Measurements from ENCODE around the gene ZNF654. TPM values are rescaled to one million over a fixed set of nuclear protein-coding genes. Genes with fewer than 3 reads are reported as not detected.
A peak's percentile ranks its signal among the peaks of the same experiment; 100 is the strongest.
"Not testable (repeated sequence)": the region's sequence is repeated elsewhere in the genome, so short reads cannot be mapped to it uniquely, and the experiment has no call there.

Gene ZNF654
- 6.9 TPM for polyA plus RNA-seq (2012; ENCODE audit: insufficient read depth, insufficient read length)

GRCh38 chr3:88058581-88059379 lies at the start of gene ZNF654, which contains the start of gene CGGBP1:
Gene ZNF654, plus strand, starts transcription at chr3:88059255. Its CDS starts 65 bp downstream, at chr3:88059320.
Gene CGGBP1, minus strand, starts transcription at chr3:88059005. Its CDS starts 3,029 bp downstream, at chr3:88055976.
- peak within 1 kb of the TSS; percentile 90 for H3K4me3 ChIP-seq (ENCODE audit: low read length)
- DNase-seq (ENCODE audit: low read depth, low spot score), result peak; percentile 98

DNA sequence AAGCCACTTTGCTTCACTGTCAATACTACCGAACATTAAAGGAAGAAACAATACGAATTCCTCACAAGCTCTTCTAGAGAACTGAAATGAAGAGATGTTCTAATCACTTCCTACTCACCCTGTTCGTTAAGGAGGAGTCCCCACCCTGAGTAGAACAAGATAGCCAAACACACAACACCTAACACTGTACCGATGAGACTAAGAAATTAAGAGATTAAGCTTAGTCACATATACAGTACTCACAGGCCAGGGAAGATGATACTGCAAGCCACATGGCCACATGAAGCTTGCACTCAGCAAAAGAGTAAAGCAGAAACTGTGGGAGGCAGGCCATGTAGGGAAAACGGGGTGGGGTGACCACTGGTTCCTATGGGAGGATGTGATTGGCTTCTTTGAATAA lies 48.2 kb upstream of the ZNF654 start:
- DNase-seq (ENCODE audit: low read depth, low spot score), result no peak
- H3K4me3 ChIP-seq (ENCODE audit: low read length), result no peak overlapping the region

DNA sequence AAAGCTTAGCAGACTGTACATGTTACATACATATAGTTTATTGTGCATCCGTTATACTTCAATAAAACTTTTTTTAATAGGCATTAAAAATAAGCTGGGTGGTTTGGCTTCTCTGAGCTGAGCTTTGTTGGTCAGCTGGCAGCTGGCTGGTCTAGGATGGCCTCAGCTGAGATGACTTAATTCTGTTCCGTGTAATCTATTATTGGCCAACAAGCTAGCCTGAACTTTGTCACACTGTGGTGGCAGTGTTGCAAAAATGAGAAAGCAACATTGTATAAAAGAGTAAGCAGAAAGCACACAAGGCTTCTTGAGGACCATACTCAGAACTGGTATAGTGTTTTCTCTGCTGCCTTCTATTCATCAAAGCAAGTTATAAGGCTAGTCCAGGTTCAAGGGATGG lies 45.5 kb upstream of the ZNF654 start:
- no peak overlapping the region for H3K4me3 ChIP-seq (ENCODE audit: low read length)
- DNase-seq (ENCODE audit: low read depth, low spot score), result no peak

DNA sequence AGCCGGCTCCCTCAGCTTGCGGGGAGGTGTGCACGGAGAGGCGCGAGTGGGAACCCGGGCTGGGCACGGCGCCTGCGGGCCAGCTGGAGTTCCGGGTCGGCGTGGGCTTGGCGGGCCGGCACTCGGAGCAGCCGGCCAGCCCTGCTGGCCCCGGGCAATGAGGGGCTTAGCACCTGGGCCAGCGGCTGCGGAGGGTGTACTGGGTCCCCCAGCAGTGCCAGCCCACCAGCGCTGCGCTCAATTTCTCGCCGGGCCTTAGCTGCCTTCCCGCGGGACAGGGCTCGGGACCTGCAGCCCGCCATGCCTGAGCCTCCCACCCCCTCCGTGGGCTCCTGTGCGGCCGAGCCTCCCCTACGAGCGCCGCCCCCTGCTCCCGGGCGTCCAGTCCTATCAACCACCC lies 43.4 kb upstream of the ZNF654 start:
- DNase-seq (ENCODE audit: low read depth, low spot score); H3K4me3 ChIP-seq (ENCODE audit: low read length): not testable (repeated sequence)

GRCh38 chr3:88019024-88019423 lies 40.0 kb upstream of the ZNF654 start:
- peak; percentile 77 for DNase-seq (ENCODE audit: low read depth, low spot score)

DNA sequence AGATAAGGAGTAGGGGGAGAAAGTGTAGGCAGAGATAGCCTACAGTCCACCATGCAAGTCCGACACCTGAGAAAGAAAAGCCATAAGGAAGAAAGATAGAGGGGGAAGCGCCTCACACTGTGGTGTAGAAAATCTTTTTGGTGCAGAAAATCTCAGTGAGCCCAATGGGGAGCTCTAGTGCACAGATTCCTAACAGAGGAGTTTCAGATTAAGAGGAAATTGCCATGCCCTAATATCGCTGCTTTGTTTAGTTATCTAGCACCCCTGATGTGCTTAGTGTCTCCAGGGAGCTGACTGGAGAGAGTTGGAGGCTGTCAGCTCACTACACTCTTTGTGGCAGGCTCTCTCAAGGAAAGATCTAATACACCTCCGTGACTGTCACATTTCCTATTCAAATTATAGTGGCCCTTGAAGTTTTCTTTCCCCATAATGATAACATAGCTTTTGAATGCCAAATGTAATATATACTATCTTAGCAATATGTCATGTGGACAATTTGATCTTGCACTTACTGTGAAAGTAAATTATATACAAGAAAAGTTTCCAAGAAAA lies 34.0 kb upstream of the ZNF654 start:
- H3K4me3 ChIP-seq (ENCODE audit: low read length), result no peak overlapping the region
- DNase-seq (ENCODE audit: low read depth, low spot score), result no peak

More at GRCh38 chr3:88019024-88019423, 40.0 kb upstream of the ZNF654 start:
- no peak overlapping the region for H3K4me3 ChIP-seq (ENCODE audit: low read length)

DNA sequence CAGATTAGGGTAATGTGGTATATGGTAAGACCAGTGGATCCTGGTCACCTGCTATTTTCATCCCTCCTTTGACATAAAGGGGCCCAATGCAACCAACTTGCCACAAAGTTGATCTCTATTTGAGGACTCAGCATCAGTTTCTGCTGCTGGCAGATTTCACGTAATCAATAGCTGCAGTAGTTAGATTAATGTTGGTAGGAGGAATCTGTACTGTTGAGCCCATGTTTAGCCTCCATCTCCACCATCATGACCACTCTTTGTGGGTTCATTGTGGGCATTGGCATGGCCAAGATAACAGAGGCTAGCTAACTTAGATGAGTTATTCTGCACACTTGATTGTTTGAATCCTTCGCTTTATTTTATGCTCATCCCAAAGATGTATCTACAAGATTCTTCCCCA lies 30.2 kb upstream of the ZNF654 start:
- DNase-seq (ENCODE audit: low read depth, low spot score), result no peak
- H3K4me3 ChIP-seq (ENCODE audit: low read length), result no peak overlapping the region

- no peak overlapping the region for H3K4me3 ChIP-seq (ENCODE audit: low read length)
- no peak for DNase-seq (ENCODE audit: low read depth, low spot score)
Observed at GRCh38 chr3:88030210-88030609, 28.8 kb upstream of the ZNF654 start.

GRCh38 chr3:88031642-88032077 lies 27.4 kb upstream of the ZNF654 start:
- peak; percentile 58 for DNase-seq (ENCODE audit: low read depth, low spot score)
- peak overlapping the region; percentile 53 for H3K4me3 ChIP-seq (ENCODE audit: low read length)

GRCh38 chr3:88032245-88032644 lies 26.8 kb upstream of the ZNF654 start:
- H3K4me3 ChIP-seq (ENCODE audit: low read length), result peak overlapping the region; percentile 53

GRCh38 chr3:88033079-88033478 lies 26.0 kb upstream of the ZNF654 start:
- no peak overlapping the region for H3K4me3 ChIP-seq (ENCODE audit: low read length)
- DNase-seq (ENCODE audit: low read depth, low spot score), result no peak

More at GRCh38 chr3:88032245-88032644, 26.8 kb upstream of the ZNF654 start:
- DNase-seq (ENCODE audit: low read depth, low spot score), result no peak

GRCh38 chr3:88033808-88034207 lies 25.2 kb upstream of the ZNF654 start:
- no peak for DNase-seq (ENCODE audit: low read depth, low spot score)
- H3K4me3 ChIP-seq (ENCODE audit: low read length), result no peak overlapping the region

DNA sequence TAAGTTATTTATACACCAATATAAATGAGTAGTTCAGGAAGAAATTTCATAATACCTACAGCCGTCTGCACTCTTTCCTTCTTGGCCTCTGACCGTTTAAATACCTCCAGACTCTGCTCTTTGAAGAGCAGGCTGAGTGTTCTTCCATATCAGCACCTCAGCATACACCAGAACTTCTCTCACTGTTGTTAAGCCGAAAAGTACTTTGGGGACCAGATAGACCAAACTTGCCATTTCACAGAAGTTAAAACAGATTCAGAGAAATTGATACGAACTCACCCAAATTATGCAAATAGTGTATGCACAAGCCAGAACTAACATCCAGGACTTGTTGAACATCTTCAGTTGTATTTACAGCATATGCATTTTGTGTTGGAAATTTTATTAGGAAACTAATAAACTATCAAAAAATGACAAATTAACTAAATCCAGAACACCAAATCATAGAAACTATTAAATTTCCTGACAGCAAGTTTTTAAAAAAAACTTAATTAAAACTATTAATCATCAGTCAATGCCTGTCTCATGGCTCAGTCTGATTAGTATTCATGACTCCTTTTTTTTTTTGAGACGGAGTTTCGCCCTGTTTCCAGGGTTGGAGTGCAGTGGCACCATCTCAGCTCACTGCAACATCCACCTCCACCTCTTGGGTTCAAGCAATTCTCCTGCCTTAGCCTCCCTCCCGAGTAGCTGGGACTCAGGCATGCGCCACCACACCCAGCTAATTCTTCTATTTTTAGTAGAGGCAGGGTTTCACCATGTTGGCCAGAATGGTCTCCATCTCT lies 24.4 kb upstream of the ZNF654 start:
- no peak overlapping the region for H3K4me3 ChIP-seq (ENCODE audit: low read length)
- DNase-seq (ENCODE audit: low read depth, low spot score), result no peak

DNA sequence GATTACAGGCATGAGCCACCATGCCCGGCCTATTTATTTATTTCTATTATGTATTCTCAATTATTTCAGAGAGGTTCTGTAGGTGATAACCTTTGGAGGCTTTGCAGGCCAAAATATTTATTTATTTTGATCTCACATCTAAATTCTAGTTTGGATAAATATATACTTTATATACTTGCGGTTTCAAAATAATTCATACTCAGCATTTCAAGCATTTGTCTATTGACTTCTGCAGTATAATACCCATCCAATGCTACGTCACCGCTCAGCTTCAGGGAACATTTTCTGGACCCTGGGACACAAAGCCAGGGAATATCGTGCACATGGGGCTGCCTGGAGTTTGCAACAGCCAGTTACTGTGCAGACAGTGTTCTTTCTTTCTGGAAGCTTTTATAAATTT lies 22.8 kb upstream of the ZNF654 start:
- H3K4me3 ChIP-seq (ENCODE audit: low read length), result no peak overlapping the region
- no peak for DNase-seq (ENCODE audit: low read depth, low spot score)

DNA sequence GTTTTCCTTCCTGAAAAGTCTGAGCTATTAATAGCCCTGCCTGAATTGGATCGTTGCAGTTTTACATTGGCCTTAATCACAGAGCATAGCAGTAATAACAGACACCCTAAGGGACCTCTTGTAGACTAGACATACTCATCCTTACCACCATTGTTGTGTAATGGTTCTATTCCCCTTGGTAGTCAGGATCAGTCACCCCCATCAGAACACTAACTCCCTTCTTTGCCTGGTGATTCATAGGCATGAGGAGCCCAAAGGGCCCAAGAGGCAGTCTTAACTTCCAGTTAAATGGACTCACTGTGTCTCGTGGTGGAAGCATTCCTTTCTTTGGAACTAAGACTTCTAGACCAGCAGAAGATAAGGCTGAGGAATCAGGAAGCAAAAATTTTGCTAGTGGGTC lies 20.5 kb upstream of the ZNF654 start:
- DNase-seq (ENCODE audit: low read depth, low spot score), result no peak
- no peak overlapping the region for H3K4me3 ChIP-seq (ENCODE audit: low read length)

DNA sequence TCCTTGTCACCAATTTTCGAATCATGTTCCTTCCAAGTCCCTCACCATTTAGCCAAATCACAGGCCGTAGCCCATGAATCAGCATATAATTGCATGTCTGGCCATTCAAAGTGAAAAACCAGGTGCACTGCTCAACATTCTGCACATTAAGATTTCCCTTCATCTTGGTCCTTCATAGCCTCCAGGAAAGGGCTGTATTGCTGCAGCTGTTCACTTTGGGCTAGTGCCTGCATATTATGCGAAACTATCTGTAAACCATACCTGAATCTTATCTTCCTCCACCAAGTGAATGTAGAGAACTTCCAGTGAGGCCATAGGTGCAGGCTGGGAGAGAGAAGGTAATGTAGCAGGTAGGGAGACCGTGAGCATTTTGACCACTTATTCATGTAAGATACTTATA lies 18.5 kb upstream of the ZNF654 start:
- no peak overlapping the region for H3K4me3 ChIP-seq (ENCODE audit: low read length)
- no peak for DNase-seq (ENCODE audit: low read depth, low spot score)

GRCh38 chr3:88041005-88041404 lies 18.1 kb upstream of the ZNF654 start:
- H3K4me3 ChIP-seq (ENCODE audit: low read length), result no peak overlapping the region
- DNase-seq (ENCODE audit: low read depth, low spot score), result no peak

- no peak overlapping the region for H3K4me3 ChIP-seq (ENCODE audit: low read length)
- DNase-seq (ENCODE audit: low read depth, low spot score), result no peak
Observed at GRCh38 chr3:88044411-88044810, 14.6 kb upstream of the ZNF654 start.

- H3K4me3 ChIP-seq (ENCODE audit: low read length), result no peak overlapping the region
- DNase-seq (ENCODE audit: low read depth, low spot score), result no peak
Observed at GRCh38 chr3:88046766-88047165, 12.3 kb upstream of the ZNF654 start.

Measured in Jurkat, Clone E6-1 (cell line).